ENCODE data around the gene BICC1.

Gene BICC1

DNA sequence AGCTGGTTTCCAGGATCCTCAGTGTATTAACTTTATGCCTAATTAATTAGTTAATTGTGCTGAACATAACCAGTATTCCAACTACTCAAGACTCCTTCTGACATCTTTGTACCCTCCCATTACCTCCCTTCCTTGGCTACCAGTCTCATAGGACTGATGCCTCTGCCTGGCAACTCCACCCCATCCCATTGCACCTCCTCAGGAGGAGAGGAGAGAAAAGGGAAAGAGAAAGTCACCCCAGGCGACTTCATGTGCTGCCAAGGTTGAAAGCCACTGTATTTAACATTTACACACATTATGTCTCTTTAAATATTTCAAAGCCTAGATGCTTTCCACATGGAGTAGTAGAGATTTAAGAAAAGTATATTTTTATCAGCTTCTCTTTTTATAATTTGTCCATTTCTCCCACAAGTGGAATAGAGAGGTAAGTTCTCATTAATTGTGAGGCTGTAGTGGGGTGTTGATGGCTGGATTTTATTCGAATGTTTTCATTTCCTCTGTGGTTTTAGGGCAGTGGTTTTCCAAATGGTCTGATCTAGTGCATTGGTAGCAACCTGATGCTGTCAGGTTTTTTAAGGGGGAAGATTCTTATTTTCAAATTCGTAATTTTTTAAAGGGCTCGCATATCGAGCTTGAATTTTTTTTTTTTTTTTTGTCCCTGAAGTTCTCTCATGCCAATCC is 148.0 kb downstream of the BICC1 start:
- DNase-seq = no peak

DNA sequence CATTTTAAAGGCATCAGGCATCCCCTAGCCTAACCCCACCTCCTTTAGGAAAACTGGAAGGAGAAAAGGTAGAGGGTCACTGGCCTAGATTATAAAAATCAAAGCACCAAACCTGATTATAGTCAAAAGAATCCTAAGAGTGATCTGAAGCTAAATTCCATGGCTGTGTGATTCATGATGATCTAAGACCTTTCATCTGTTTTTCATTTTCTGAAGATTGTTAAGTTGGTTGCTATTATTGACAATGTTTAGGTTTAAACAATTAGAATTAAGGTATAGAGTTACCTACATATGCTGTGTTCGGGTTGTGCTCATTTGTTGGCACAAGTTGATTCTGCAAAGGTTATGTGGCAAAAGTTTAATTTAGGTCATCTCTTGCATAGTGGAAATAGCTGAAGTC is 148.7 kb downstream of the BICC1 start:
- DNase-seq = no peak

DNA sequence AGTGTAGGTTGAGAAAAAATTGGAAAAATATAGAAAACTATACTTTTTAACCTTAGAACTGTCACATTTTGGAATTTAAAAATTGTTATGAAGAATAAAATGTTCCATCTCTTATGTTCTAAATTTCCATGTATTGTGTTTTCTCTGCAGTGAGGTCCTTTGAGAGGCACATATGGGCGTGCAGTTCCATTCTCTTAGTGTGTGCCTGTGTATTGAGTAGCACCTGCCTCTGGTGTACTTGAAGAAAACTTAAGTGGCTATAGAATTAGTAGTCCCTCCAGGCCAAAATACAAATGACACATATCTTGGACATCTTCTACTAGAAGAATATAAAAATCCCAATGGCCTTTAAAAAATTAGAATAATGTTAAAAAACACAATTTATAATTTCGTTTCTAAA is 149.2 kb downstream of the BICC1 start:
- no peak for DNase-seq

DNA sequence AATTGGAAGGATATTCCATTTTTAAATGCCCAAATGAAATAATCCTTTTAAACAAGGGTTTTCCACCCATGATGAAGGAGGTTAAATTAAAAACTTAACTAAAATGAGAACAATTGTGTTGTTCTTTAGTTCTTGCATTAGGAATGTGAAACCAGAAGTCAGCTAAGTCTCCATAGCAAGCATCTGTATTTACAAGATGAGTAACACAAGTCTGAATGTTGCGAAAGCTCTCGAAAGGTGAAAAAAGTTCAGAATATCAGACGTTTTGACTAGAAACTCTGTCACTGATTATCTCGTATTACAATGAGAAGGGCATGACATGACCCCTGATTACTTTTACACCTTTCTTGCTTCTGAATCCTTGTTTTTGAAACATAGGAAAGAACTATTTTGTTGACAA is 149.6 kb downstream of the BICC1 start:
- no peak for DNase-seq

DNA sequence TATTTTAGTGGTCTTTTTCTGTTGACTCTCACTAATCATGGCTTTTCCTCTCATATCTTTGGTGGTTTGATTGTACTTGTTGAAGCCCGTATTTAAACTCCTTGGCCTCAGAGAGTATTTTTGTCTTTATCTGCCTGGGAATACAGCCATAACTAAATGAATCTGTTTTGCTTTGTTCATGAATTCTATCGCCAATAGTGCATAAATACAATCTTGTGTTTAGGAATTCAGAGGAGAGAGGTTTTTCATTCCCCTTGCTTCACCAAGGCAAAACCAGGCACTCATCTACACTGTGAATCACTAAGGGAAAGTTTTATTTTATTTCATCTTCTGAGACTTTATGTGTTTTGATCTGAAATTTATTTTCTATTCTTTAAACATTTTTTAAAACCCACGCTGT is 152.7 kb downstream of the BICC1 start:
- no peak for DNase-seq

DNA sequence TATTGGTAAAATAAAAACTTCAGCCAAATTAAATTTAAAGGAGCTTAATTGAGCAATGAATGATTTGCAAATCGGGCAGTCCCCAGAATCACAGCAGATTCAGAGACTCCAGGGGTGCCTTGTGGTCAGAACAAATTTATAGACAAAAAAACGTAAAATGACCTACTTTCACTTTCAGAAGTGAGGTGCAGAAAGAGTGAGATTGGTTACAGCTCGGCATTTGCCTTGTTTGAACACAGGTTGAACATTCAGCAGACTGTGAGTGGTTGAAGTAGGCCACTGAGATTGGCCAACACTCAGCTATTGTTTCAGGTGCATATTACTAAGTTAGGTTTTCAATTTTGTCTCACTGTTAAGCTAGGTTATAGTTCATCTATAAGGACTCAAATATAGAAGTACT is 153.4 kb downstream of the BICC1 start:
- DNase-seq = no peak

DNA sequence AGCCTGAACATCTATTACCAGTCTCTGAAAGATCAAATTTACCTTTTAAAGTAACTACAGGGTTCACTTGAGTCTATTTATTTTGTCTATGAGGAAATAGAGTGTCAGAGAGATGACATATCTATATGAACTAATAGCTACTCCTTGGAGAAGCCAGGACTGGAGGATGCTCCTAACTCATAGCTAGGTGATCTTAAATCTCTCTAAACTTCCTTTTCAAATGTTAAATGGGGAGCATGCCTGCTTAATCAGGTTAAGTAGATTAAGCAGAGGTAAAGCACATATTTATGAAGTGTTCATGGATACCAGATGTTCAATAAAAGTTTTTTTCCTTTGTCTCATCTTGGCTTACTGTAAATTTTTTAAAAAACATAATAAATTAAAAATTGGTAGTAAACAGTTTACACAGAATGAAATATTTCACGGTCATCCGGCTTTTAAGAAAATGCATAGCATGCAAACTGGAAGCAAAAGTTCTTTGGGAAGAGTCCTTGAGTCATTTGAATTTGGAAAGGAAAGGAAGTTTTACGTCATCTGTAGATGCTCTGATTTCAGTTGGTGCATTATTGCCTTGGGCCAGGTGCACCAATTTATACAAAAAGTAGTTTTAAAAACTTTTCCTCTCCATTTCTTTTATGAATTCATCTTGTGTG is 155.1 kb downstream of the BICC1 start:
- DNase-seq = no peak

DNA sequence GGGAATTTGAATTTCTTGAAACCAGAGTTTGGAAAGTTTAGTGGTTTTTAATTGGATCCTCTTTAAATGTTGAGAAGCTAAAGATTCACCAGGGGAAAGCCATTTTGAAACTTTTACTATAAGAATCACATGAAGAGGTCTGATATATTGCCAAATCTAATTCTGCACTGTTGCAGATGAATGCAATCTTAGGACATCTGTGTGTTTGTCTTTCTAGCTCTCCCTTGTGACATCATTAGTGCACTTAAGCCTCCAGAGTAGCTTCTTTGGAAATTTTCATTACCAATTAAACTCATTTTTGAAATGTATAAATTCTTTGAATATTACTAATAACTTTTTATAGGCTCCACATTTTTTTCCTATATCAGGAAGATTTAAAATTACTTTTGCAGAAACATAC is 160.2 kb downstream of the BICC1 start:
- DNase-seq = no peak

DNA sequence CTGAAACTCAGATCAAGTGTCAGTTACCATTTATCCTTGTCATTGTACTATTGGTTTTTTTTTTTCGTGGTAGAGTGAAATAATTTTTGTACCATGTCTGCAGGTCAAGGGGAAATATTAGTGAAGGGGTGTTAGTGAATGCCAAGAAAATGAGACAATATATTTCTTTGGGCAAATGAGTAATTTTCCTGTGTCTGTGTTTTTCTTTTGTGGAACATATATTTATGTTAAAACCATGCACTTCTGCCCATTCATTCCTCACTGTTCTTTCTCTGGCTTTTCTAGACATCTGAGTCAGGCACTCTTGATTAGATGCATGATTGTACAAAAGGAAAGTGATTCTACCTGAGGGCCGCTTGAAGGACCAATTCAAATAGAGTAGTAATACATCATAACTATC is 161.6 kb downstream of the BICC1 start:
- no peak for DNase-seq

DNA sequence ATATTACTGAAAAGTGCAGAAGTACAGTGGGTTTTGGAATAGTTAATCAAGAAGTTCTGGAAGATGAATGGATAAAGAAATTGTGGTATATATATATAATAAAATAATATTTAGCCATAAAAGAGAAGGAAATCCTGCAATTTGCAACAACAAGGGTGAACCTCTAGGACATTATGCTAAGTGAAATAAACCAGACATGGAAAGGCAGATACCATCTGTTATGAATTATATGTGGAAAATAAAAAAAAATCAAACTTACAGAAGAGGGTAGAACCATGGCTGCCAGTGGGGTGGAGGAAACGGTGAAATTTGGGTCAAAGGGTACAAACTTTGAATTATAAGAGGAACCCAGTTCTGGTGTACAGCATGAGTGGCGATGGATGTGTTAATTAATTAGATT is 162.6 kb downstream of the BICC1 start:
- DNase-seq = no peak

DNA sequence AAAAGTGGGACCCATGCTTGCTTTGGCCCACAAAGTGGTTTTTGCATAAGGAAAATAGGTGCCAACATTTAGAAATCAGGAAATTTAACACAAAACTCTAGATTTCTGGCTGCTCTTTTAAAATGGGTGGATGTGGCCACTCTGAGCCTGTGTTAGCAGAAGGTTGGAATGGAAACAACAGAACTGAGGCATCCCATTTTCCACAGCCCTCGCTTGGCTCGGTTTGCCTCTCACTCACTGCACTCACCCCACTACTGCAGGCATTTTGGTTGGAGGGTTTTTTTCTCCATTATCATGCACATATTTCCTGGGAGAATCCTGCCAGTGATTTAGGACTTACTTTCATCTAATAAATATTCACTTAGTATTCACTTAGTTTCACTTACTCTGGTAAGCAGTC is 178.9 kb downstream of the BICC1 start:
- DNase-seq = no peak

DNA sequence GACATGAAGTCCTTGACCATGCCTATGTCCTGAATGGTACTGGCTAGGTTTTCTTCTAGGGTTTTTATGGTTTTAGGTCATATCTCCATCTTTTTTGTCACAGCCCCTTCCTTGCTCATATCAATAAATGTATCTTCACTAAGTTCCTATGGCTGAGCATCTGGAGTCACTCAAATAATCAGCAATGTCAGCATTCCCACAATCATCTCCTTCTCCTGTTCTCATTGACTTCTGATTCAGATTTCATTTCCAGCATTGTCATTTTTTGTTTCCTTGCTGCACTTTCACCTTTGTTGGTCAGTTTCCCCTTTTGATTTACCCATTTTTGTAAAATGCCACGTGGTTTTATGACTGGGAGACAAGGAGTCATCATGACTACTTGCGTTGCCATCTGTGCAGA is 181.2 kb downstream of the BICC1 start:
- no peak for DNase-seq

DNA sequence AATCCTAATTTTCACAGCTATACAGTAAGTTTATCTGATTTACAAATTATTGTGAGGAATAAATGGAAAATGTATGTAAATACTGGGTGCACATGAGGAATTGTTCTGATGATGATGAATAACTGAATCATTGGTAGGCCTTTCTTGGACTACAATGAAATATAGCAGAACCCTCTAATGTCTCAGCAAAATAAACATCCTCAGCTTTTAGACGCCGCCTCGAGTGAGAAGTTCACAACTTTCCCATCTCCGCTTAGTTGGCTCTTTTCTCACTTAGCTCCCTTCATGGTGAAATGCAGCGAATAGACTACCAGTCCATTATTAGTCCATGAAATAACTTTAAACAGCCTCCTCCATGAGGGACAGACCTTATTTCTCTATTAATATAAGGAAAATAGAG is 182.3 kb downstream of the BICC1 start:
- DNase-seq = no peak

DNA sequence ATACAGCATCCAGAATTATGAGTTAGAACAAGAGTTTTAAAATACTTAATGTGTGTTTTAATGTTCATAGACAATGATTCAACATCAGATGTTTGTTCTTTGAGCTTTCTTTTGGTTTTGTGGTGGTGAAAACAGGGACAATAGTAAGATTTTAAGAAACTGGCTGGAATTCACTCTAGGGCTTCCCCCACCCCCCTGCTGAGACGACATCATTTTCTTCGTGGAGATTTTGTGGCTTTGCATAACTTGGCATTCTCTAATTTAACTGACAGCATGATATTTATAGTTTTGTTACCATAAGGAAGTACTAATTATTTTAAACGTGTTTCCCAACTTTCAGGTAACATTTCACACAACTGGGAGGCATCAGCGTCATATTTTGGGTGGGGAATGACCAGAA is 184.1 kb downstream of the BICC1 start:
- DNase-seq = no peak

DNA sequence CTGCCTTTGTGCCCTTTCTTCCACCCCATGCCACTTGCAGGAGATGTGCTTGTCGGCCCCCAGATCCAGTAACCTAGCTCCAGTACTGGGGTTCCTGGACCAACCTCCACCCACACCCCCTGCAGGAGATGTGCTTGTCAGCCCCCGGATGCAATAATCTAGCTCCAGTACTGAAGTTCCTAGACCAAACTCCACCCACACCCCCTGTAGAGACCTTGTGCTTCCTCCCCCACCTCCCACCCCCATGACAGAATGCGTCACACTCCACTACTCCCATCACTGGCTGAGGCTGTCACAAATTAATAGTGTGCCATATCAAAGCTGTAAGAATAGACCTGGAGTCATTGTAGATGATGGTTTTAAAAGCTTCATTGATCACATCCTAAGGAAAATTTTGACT is 185.0 kb downstream of the BICC1 start:
- no peak for DNase-seq

DNA sequence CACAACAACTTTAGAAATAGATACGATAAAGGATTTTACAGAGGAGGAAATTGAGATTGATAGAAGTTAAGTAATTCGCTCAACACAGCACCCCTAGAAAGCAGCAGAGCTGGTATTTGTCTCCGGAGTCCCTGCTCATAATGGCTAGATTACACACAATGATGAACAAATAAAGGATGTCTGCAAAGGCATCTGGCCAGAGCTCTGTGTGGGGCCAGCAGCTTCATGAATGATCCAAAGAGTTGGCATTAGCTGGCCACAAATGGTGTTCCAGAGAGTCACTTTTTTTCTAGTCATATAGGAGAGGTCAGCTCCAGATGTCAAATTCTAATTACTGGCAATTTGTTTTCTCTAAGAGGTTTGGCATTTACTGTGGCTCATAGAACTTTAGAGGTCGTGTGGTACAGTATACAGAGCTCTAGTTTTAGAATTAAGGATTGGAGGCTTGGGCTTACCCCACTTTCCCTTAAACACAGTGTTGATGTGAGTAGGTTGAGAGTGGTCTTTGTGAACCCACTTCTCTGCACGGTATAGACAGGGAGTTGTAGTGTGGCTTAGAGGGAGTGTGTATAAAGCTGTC is 186.2 kb downstream of the BICC1 start:
- no peak for DNase-seq

DNA sequence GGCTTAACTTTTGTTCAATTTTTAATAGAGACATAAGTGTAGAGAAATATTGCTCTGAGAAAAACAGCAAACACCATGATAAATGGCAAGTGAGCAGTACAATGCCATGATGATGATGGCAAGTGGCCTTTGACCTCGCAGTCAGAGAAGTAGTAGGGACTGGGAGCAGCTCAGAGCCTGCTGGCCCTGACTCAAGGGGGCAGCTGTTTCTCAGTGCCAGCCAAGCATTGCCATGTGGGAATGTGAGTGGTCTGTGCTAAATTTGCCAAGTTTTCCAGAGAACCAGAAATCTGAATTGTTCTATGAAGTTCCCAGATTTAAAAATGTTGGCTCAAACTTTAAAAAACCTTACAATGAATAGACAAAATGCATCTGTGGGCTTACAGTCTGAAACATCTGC is 187.9 kb downstream of the BICC1 start:
- no peak for DNase-seq

DNA sequence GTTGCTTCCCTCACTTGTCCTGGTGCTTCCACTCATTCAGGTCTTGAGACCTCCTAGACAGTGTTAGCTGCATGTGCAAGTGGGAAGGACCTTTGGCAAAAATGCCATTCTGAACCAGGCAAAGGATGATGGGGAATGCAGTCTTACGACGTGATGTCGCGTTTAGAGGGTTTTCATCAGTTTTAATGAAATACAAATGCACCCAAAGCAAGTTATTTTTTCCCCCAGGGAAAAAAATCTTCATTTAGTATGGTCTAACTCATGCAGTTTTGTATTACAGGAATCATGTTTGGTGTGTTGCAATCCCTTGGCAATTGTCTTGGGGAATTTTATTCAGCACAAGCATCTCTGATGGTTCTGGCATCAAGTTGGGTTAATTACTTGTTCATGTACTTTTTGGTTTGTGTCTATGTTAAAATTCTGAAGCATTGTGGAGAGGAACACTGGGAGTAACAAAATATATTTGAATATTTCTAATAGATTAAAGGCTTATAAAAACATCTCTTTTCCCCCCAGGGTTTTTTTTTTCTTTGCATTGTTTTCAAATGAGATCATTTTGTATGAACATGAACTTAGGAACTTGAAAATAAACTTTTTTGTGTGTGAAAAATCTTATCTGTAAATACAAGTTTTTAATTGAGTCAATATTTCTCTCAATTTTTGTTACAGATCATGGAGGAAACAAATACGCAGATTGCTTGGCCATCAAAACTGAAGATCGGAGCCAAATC is 188.9 kb downstream of the BICC1 start:
- DNase-seq = no peak

DNA sequence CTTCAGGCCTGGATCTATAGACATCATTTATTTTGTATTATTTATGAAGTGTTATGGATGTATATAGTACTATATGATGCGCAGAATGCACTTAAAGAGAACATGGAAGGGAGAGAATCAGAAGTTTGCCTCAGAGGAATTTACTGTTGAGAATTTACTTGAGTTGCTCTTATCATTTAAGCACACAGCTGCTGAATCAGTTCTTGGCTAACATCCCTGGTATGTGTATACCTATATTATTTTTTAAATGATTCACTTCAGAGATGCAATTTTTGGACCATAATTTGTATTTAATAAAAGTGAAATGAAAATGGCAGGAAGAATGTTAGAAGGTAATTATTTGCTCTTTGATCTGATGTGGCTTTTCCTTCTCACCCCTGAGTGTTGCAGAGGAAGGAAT is 191.6 kb downstream of the BICC1 start:
- DNase-seq = no peak

DNA sequence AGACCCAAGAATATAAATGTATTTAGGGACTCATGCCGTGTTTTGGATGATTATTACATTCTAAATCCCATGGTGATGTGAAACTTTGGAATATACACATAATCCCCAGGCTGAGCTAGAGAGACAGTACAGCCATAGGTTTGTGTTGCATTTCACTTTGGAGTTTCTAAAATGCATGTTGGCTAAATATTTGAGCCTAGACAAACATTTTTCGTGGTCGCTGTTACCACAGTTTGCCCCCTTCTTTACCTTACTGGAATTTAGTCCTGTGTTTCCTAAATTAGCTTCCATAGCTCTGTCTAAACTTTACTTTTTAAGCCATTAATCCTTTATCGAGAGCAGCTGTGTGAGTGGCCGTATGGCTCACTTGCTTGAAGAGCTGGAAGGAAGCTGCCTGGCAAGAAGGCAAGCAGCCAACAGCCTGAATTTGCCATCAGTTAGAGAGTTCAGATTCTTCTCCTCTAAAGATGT is 192.0 kb downstream of the BICC1 start:
- DNase-seq = no peak

DNA sequence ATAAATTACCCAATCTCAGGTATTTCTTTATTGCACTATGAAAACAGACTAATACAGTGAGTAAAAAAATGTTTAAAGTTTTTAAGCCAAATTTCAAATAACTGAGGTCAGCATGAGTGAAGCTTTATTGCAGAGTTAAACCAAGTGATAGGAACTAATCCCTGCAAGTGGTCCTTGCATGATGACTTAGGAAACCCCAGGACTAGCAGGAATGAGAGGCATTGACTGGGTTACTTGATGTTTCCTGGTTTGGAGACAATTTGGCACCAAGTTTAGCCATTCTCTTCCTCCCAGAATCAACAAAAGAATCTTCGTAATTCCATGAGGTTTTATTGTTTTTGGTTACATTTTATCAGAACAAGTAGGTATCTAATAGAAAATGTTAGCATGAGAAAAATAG is 194.2 kb downstream of the BICC1 start:
- no peak for DNase-seq

DNA sequence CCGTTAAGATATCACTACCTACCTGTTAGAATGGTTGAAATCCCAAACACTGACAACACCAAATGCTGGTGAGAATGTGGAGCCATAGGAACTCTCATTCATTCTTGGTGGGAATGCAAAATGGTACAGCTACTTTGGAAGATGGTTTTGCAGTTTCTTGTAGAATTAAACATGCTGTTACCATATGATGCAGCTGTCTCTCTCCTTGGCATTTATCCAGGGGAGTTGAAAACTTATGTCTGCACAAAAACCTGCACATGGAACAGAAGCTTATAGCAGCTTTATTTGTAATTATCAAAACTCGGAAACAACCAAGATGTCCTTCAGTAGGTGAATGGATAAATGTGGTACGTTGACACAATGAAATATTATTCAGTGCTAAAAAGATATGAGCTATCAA is 199.5 kb downstream of the BICC1 start:
- no peak for DNase-seq

DNA sequence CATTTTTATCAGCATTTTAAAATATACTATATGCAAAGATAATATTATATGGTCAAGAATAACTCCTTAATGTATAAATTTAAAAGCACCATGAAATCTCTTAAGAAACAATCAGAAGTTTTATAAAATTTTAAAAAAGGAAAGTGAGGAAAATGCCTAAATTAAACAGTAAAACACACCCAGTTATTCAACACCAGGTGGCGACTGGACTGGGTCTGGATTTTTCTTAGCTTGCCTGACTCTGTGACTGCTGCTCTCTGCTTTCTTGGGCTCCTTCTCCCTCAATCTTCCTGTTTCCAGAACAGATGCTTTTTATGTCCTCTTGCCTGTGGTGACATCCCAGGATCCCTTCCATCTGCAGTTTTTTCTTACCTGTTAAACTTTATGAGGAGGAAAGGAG is 200.3 kb downstream of the BICC1 start:
- DNase-seq = no peak

DNA sequence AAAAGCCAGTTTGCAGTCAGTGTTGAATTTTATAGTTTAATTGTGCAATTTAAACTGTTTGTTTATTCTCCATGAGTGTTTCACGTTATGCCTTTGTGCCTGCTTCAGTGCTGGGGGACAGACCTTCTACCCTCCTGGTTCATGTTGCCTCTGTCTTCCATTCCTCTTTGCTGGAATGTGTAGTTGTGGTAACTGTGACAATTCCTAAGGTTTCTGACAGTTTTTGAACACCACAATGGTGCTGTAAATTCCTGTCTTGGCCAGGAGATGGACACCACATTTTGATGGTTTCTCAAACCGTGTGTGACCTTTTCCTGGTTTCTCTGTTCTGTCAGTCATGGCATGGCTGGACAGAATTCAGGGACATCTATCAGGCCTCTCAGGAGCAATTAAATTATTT is 201.7 kb downstream of the BICC1 start:
- DNase-seq = no peak
